ENCODE results near the gene NPAS3. TPM values are rescaled to one million over a fixed set of nuclear protein-coding genes. Genes with fewer than 3 reads are reported as not detected.

NPAS3 gene
- total RNA-seq, 1 donor from 2014 or later = 2.4 TPM

- Mint-ChIP-seq H3K27ac (ENCODE audit: unreplicated experiment) (no peak overlapping the region), H3K9me3 (ENCODE audit: unreplicated experiment) (no peaks in the 10 kb centered on the region), H3K36me3 (ENCODE audit: unreplicated experiment) (no peaks in the 10 kb centered on the region), H3K4me1 (ENCODE audit: unreplicated experiment) (peaks cover 21% of the 10 kb centered on the region), H3K27me3 (ENCODE audit: unreplicated experiment) (no peaks in the 10 kb centered on the region), H3K4me3 (ENCODE audit: unreplicated experiment) (no peak overlapping the region)
- no peak for TF ChIP-seq CTCF (IDR thresholded peaks at IDR 0.05)
- no peak for DNase-seq (ENCODE audit: extremely low spot score, unreplicated experiment)
Observed at GRCh38 chr14:33515899-33516298, 577.2 kb downstream of the NPAS3 start.

GRCh38 chr14:33516898-33517436 lies 578.3 kb downstream of the NPAS3 start:
- Mint-ChIP-seq H3K9me3 (ENCODE audit: unreplicated experiment) (no peaks in the 10 kb centered on the region), H3K4me3 (ENCODE audit: unreplicated experiment) (no peak overlapping the region), H3K27me3 (ENCODE audit: unreplicated experiment) (no peaks in the 10 kb centered on the region), H3K36me3 (ENCODE audit: unreplicated experiment) (no peaks in the 10 kb centered on the region), H3K27ac (ENCODE audit: unreplicated experiment) (no peak overlapping the region), H3K4me1 (ENCODE audit: unreplicated experiment) (peaks cover 10% of the 10 kb centered on the region)
- no peak for TF ChIP-seq CTCF (IDR thresholded peaks at IDR 0.05)
- no peak for DNase-seq (ENCODE audit: extremely low spot score, unreplicated experiment)

- Mint-ChIP-seq H3K9me3 (ENCODE audit: unreplicated experiment) (no peaks in the 10 kb centered on the region), H3K36me3 (ENCODE audit: unreplicated experiment) (no peaks in the 10 kb centered on the region), H3K27me3 (ENCODE audit: unreplicated experiment) (no peaks in the 10 kb centered on the region), H3K27ac (ENCODE audit: unreplicated experiment) (no peak overlapping the region), H3K4me1 (ENCODE audit: unreplicated experiment) (peaks cover 9% of the 10 kb centered on the region), H3K4me3 (ENCODE audit: unreplicated experiment) (no peak overlapping the region)
- no peak for DNase-seq (ENCODE audit: extremely low spot score, unreplicated experiment)
- no peak for TF ChIP-seq CTCF (IDR thresholded peaks at IDR 0.05)
Observed at GRCh38 chr14:33521192-33521591, 582.5 kb downstream of the NPAS3 start.

GRCh38 chr14:33524244-33524643 lies 585.6 kb downstream of the NPAS3 start:
- Mint-ChIP-seq H3K9me3 (ENCODE audit: unreplicated experiment) (no peaks in the 10 kb centered on the region), H3K4me3 (ENCODE audit: unreplicated experiment) (no peak overlapping the region), H3K36me3 (ENCODE audit: unreplicated experiment) (no peaks in the 10 kb centered on the region), H3K4me1 (ENCODE audit: unreplicated experiment) (peaks cover 9% of the 10 kb centered on the region), H3K27me3 (ENCODE audit: unreplicated experiment) (peaks cover 3% of the 10 kb centered on the region), H3K27ac (ENCODE audit: unreplicated experiment) (no peak overlapping the region)
- no peak for DNase-seq (ENCODE audit: extremely low spot score, unreplicated experiment)
- no peak for TF ChIP-seq CTCF (IDR thresholded peaks at IDR 0.05)

- TF ChIP-seq CTCF (IDR thresholded peaks at IDR 0.05) = no peak
- no peak overlapping the region for H3K4me3 Mint-ChIP-seq (ENCODE audit: unreplicated experiment)
- peaks cover 14% of the 10 kb centered on the region for H3K4me1 Mint-ChIP-seq (ENCODE audit: unreplicated experiment)
- no peak for DNase-seq (ENCODE audit: extremely low spot score, unreplicated experiment)
- H3K27me3 Mint-ChIP-seq (ENCODE audit: unreplicated experiment) = peaks cover 3% of the 10 kb centered on the region
- H3K27ac Mint-ChIP-seq (ENCODE audit: unreplicated experiment) = no peak overlapping the region
- H3K9me3 Mint-ChIP-seq (ENCODE audit: unreplicated experiment) = no peaks in the 10 kb centered on the region
- H3K36me3 Mint-ChIP-seq (ENCODE audit: unreplicated experiment) = no peaks in the 10 kb centered on the region
Observed at GRCh38 chr14:33525626-33526025, 586.9 kb downstream of the NPAS3 start.
